Aorta (tissue), 5 donors: ENCODE data around the gene NDUFB8. TPM values are rescaled to one million over a fixed set of nuclear protein-coding genes. Genes with fewer than 3 reads are reported as not detected.

Experiments used
- ATAC-seq: fragments of 200-7000 bp; cut with Tn5 transposase; one replicate; pipeline ENCODE4 v1.9.1; 2022; ENCODE audit warnings: moderate library complexity; ENCODE audit not compliant: low FRiP score
- DNase-seq, 2 donors: peaks; one replicate each; pipeline ENCODE4 v3.0.0-alpha.2; 2020
- H3K27ac ChIP-seq, 2 donors: one replicate each; pipeline ENCODE4 v1.5.1; 2013; ENCODE audit warnings: low read length in 2 of 2, mild to moderate bottlenecking in 2 of 2, moderate library complexity in 2 of 2, control low read depth in 1 of 2, inconsistent platforms in 1 of 2, low read depth in 1 of 2
- H3K27me3 ChIP-seq, 2 donors: one replicate each; pipeline ENCODE4 v1.6.1; 2013; ENCODE audit warnings: control low read depth in 1 of 2, low read length in 1 of 2, mild to moderate bottlenecking in 1 of 2, moderate library complexity in 1 of 2; ENCODE audit not compliant: insufficient read depth in 2 of 2, control insufficient read depth in 1 of 2
- H3K36me3 ChIP-seq, 2 donors: one replicate each; pipeline ENCODE4 v1.6.1; 2013; ENCODE audit warnings: control low read depth in 1 of 2, low read length in 1 of 2, mild to moderate bottlenecking in 1 of 2; ENCODE audit not compliant: insufficient read depth in 2 of 2, control insufficient read depth in 1 of 2
- H3K4me1 ChIP-seq, 2 donors: one replicate each; pipeline ENCODE4 v1.6.1; 2013; ENCODE audit warnings: low read length in 2 of 2, control low read depth in 1 of 2, mild to moderate bottlenecking in 1 of 2, moderate library complexity in 1 of 2; ENCODE audit not compliant: insufficient read depth in 2 of 2, control insufficient read depth in 1 of 2
- H3K4me3 ChIP-seq, 2 donors: one replicate each; pipeline ENCODE4 v1.5.1; 2013; ENCODE audit warnings: low read length in 2 of 2, control low read depth in 1 of 2, mild to moderate bottlenecking in 1 of 2
- H3K9me3 ChIP-seq: one replicate; pipeline ENCODE4 v1.6.1; 2013; ENCODE audit warnings: mild to moderate bottlenecking, low read length; ENCODE audit not compliant: control insufficient read depth
- WGBS, 2 donors: extraction: QIAGEN DNeasy Blood & Tissue Kit; methylation state at CpG; one replicate each; pipeline ENCODE4 v1.1.7; 2013; 5-methylcytosine and 5-hydroxymethylcytosine counted together
- intact Hi-C, 2 donors: fragments of 100-400 bp; cut with DNase I; formaldehyde crosslinking; loops; one replicate each; pipeline versions ENCODE4 v1.14.2 to v1.15.0; 2022
- polyA plus RNA-seq, 2 donors: library from polyadenylated mRNA; stranded (reverse); fragments of 200-250 nt; gene quantifications; one replicate each; pipeline ENCODE4 v1.2.3, GENCODE V29; 2013
- total RNA-seq, 2 donors: library from RNA; stranded (reverse); fragmentation: NEBNext Ultra II Directional; extraction: Animal tissue kit (Norgen Biotek cat#: 25700); gene quantifications; one replicate each; pipeline ENCODE4 v1.2.1, GENCODE V29; 2021
- donor health status: healthy with polysubstance abuse.
- donor health status: Bipolar disorder and iron deficiency.
- donor health status: DM: no; HTN: no; CAD: no.
- donor health status: DM: no; HTN: no; CAD: no.
- donor health status: DM: yes; HTN: yes; CAD: no.

The NDUFB8 gene
- total and polyA plus RNA-seq, 4 donors: 127 to 337 (median 225) TPM

- no peaks in the 10 kb centered on the region for H3K9me3 ChIP-seq
- H3K4me3 ChIP-seq: no peak overlapping the region
- DNase-seq (no peak), ATAC-seq (no peak)
- H3K27ac ChIP-seq: no peak overlapping the region
- H3K27me3 ChIP-seq: no peaks in the 10 kb centered on the region
- no peaks in the 10 kb centered on the region for H3K4me1 ChIP-seq
- H3K36me3 ChIP-seq: peaks cover 2 to 8% of the 10 kb centered on the region in 2 donors
- intact Hi-C loops: no loop called here
- WGBS, 2 donors: 67 to 70% methylated on average over 2 of the region's 2 CpGs
Observed at GRCh38 chr10:100554902-100555301, 25.2 kb upstream of the NDUFB8 start.

- WGBS, 2 donors: 88 to 96% methylated on average over 3 of the region's 3 CpGs
- Histone ChIP-seq H3K27ac (no peak overlapping the region), H3K9me3 (no peaks in the 10 kb centered on the region), H3K4me3 (no peak overlapping the region), H3K4me1 (no peaks in the 10 kb centered on the region), H3K36me3 (peaks cover 2 to 11% of the 10 kb centered on the region in 2 donors), H3K27me3 (no peaks in the 10 kb centered on the region)
- no peak for DNase-seq
- intact Hi-C loops: no loop called here
- no peak for ATAC-seq
Observed at GRCh38 chr10:100553929-100554328, 24.3 kb upstream of the NDUFB8 start.

GRCh38 chr10:100551738-100552137 lies 22.1 kb upstream of the NDUFB8 start:
- ATAC-seq: no peak
- H3K4me1 ChIP-seq: no peaks in the 10 kb centered on the region
- no peaks in the 10 kb centered on the region for H3K9me3 ChIP-seq
- H3K36me3 ChIP-seq: peaks cover 8 to 18% of the 10 kb centered on the region in 2 donors
- intact Hi-C loops: no loop called here
- H3K4me3 ChIP-seq: no peak overlapping the region
- no peaks in the 10 kb centered on the region for H3K27me3 ChIP-seq
- H3K27ac ChIP-seq: no peak overlapping the region
- DNase-seq: peak in 1 of 2 donors; percentile 46
- 71 to 78% methylated on average over 5 of the region's 5 CpGs for WGBS, 2 donors

GRCh38 chr10:100551196-100551595 lies 21.5 kb upstream of the NDUFB8 start:
- H3K4me3 ChIP-seq: no peak overlapping the region
- ATAC-seq: no peak
- WGBS, 2 donors: 76 to 80% methylated on average over 4 of the region's 4 CpGs
- H3K27me3 ChIP-seq: no peaks in the 10 kb centered on the region
- DNase-seq: no peak
- peaks cover 8 to 14% of the 10 kb centered on the region in 2 donors for H3K36me3 ChIP-seq
- intact Hi-C loops: no loop called here
- H3K27ac ChIP-seq: no peak overlapping the region
- no peaks in the 10 kb centered on the region for H3K9me3 ChIP-seq
- no peaks in the 10 kb centered on the region for H3K4me1 ChIP-seq

GRCh38 chr10:100544950-100545349 lies 15.3 kb upstream of the NDUFB8 start:
- Histone ChIP-seq H3K27ac (no peak overlapping the region), H3K4me1 (no peaks in the 10 kb centered on the region), H3K27me3 (no peaks in the 10 kb centered on the region), H3K36me3 (peaks cover 11 to 22% of the 10 kb centered on the region in 2 donors), H3K9me3 (no peaks in the 10 kb centered on the region), H3K4me3 (no peak overlapping the region)
- ATAC-seq (no peak), DNase-seq (no peak)
- 86 to 89% methylated on average over 5 of the region's 5 CpGs for WGBS, 2 donors
- intact Hi-C loops: no loop called here

- Histone ChIP-seq H3K27ac (no peak overlapping the region), H3K9me3 (no peaks in the 10 kb centered on the region), H3K4me1 (peaks cover 0 to 8% of the 10 kb centered on the region in 2 donors), H3K36me3 (peaks cover 0 to 2% of the 10 kb centered on the region in 2 donors), H3K4me3 (no peak overlapping the region), H3K27me3 (no peaks in the 10 kb centered on the region)
- intact Hi-C loops: loop anchor here (10.0 kb wide), 2 partner anchors 193 to 377 kb away; partner anchors contain the start of genes SLF2 (in 2 of the 2) and SCD (in 1 of the 2)
- ATAC-seq (no peak), DNase-seq (no peak)
- WGBS, 2 donors: 80 to 84% methylated on average over 4 of the region's 4 CpGs
Observed at GRCh38 chr10:100537475-100537874, 7.8 kb upstream of the NDUFB8 start.

GRCh38 chr10:100535715-100536353 lies 6.2 kb upstream of the NDUFB8 start, which contains the start of gene HIF1AN:
TSS of gene HIF1AN (plus strand) at chr10:100535943. CDS start at chr10:100535959, 16 bp downstream.
- H3K4me3 ChIP-seq: peak within 1 kb of the TSS; percentile 57 to 76
- WGBS, 2 donors: 0% methylated on average over 35 of the region's 35 CpGs
- no peaks in the 10 kb centered on the region for H3K36me3 ChIP-seq
- peaks cover 0 to 8% of the 10 kb centered on the region in 2 donors for H3K4me1 ChIP-seq
- DNase-seq (peak; percentile 92 to 95), ATAC-seq (peak; percentile 99)
- intact Hi-C loops: loop anchor here (10.0 kb wide), 2 partner anchors 191 to 379 kb away; partner anchors contain the start of genes SLF2 (in 2 of the 2) and SCD (in 1 of the 2)
- peak within 1 kb of the TSS; percentile 56 to 89 for H3K27ac ChIP-seq
- no peaks in the 10 kb centered on the region for H3K27me3 ChIP-seq
- H3K9me3 ChIP-seq: no peaks in the 10 kb centered on the region

GRCh38 chr10:100535338-100535714 lies 5.7 kb upstream of the NDUFB8 start:
- WGBS, 2 donors: 49% methylated on average over 4 of the region's 4 CpGs
- DNase-seq (no peak), ATAC-seq (no peak)
- intact Hi-C loops: loop anchor here (10.0 kb wide), 2 partner anchors 191 to 379 kb away; partner anchors contain the start of genes SLF2 (in 2 of the 2) and SCD (in 1 of the 2)
- Histone ChIP-seq H3K27ac (peak overlapping the region in 1 of 2 donors; percentile 89), H3K27me3 (no peaks in the 10 kb centered on the region), H3K4me3 (peak overlapping the region; percentile 16 to 41), H3K4me1 (peaks cover 0 to 8% of the 10 kb centered on the region in 2 donors), H3K36me3 (no peaks in the 10 kb centered on the region), H3K9me3 (no peaks in the 10 kb centered on the region)

GRCh38 chr10:100534726-100535125 lies 5.1 kb upstream of the NDUFB8 start:
- ATAC-seq (no peak), DNase-seq (no peak)
- Histone ChIP-seq H3K27me3 (no peaks in the 10 kb centered on the region), H3K4me1 (peaks cover 0 to 8% of the 10 kb centered on the region in 2 donors), H3K9me3 (no peaks in the 10 kb centered on the region), H3K4me3 (no peak overlapping the region), H3K27ac (no peak overlapping the region), H3K36me3 (no peaks in the 10 kb centered on the region)
- 80 to 84% methylated on average over 2 of the region's 2 CpGs for WGBS, 2 donors
- intact Hi-C loops: loop anchor here (10.0 kb wide), 2 partner anchors 190 to 380 kb away; partner anchors contain the start of genes SLF2 (in 2 of the 2) and SCD (in 1 of the 2)
